GM12801 (cell line): Measurements from ENCODE around the gene MGME1.

Experiments
- CTCF ChIP-seq: IDR thresholded peaks from one replicate; pipeline ENCODE4 v1.5.1; 2011; ENCODE audit warnings: control low read depth; ENCODE audit not compliant: insufficient read length; ENCODE audit errors: extremely low read depth

The MGME1 gene

GRCh38 chr20:17990278-17990972, 21.6 kb downstream of the MGME1 start:
- no peak for TF ChIP-seq CTCF

GRCh38 chr20:17992224-17992637, 23.4 kb downstream of the MGME1 start:
- no peak for TF ChIP-seq CTCF

- TF ChIP-seq CTCF = no peak
Measured at GRCh38 chr20:17992847-17993513, 24.2 kb downstream of the MGME1 start.

DNA sequence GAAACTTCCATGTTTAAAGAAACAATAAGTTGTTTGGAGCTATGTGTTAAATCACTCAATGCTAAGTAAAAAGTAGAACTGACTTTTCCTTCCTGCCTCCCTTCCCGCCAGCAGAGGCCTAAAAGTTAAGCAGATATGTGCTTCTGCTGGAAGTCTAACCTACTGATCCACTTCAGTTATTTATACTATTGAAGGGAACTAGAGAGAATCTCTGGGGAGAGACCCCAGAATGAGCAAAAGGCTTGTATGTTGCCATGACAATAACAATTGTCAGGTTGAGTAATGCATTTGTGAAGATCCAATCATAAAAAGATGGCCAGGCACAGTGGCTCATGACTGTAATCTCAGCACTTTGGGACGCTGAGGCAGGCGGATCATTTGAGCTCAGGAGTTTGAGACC, 24.7 kb downstream of the MGME1 start:
- no peak for TF ChIP-seq CTCF

DNA sequence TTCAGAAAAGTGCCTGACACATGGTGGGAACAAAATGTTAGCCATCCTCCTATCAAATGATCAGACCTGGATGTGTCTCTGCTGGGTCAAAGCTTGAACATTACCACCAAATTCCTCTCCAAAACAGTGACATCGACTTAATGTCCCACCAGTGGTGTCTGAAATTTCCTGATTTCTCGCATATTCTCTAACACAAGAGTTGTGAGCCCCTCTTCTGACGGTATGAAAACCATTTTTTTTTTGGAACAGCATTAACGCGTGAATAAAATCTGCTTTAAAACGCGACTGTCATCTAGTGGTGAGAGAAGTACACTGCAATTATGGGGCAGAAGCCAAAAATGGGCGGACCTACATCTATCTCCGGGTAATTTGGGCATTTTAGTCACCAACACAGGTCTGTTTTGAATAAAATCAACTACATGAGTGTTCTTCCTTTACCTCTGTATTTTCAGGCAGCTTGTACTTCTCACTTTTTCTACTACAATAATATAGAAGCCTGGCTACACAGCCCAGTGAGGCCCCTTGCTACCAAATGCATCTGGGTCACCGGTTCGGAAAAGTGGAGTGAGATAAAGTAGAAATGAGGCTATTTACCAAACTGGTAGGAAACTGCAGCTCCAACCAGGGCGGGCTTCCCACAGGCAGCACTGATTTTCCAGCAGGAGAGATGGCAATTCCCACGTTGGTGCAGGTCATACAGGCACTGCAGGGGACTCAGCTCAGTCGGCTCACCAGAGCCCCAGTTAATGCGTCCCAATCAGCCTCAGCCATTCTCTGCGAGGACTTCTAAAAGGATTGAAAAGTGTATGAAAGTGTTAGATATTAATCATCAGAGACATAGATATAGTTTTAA, 27.4 kb downstream of the MGME1 start:
- peak; percentile 95 for TF ChIP-seq CTCF

- TF ChIP-seq CTCF = no peak
Measured at GRCh38 chr20:17998446-17998845, 29.6 kb downstream of the MGME1 start.

DNA sequence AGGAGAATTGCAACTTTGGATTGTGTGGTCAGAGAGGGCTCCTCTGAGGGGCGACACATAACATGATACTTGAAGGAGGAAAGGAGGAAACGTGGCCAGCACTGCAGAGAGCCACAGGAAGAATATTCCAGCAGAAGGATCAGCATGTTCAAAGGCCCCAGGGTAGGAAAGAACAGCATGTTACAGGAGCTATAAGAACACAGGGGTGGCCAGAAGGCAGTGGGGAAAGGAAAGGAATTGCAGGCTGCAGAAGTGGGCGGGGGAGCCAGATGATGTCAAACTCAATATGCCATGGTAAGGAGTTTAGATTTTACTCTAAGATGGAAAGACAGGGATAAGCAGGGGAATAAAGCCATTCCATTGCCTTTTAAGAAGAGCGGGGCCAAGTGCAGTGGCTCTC, 30.7 kb downstream of the MGME1 start:
- TF ChIP-seq CTCF = no peak
